ENCODE data around the gene KCNJ5. TPM values are rescaled to one million over a fixed set of nuclear protein-coding genes. Genes with fewer than 3 reads are reported as not detected.
"Not testable (repeated sequence)": the region's sequence is repeated elsewhere in the genome, so short reads cannot be mapped to it uniquely, and the experiment has no call there.

KCNJ5 gene
- polyA plus RNA-seq, 1 experiment = not detected

- no peak for DNase-seq (ENCODE audit: low read depth)
- H3K27me3 ChIP-seq (ENCODE audit: control insufficient read depth, insufficient read depth, low read length) = peaks cover 4% of the 10 kb centered on the region
Observed at GRCh38 chr11:128915149-128915521, 24.0 kb downstream of the KCNJ5 start.

GRCh38 chr11:128916037-128916572, 24.9 kb downstream of the KCNJ5 start:
- CTCF ChIA-PET = interaction anchor here (3.7 kb wide), 1 partner anchor 9 kb away, joined by 14 read pairs; no protein-coding TSS in a partner anchor
- no peak for TF ChIP-seq CTCF (IDR thresholded peaks at IDR 0.05; ENCODE audit: insufficient read depth, low read depth, low read length)
- POLR2A ChIA-PET = no interaction called here
- DNase-seq (ENCODE audit: low read depth) = no peak
- Histone ChIP-seq H3K36me3 (ENCODE audit: control insufficient read depth, insufficient read depth, low read length) (no peaks in the 10 kb centered on the region), H3K4me3 (ENCODE audit: low read depth, low read length) (no peak overlapping the region), H3K27me3 (ENCODE audit: control insufficient read depth, insufficient read depth, low read length) (peaks cover 4% of the 10 kb centered on the region)

More at GRCh38 chr11:128915149-128915521, 24.0 kb downstream of the KCNJ5 start:
- Histone ChIP-seq H3K36me3 (ENCODE audit: control insufficient read depth, insufficient read depth, low read length) (no peaks in the 10 kb centered on the region), H3K4me3 (ENCODE audit: low read depth, low read length) (no peak overlapping the region)
- POLR2A ChIA-PET = no interaction called here
- no peak for TF ChIP-seq CTCF (IDR thresholded peaks at IDR 0.05; ENCODE audit: insufficient read depth, low read depth, low read length)
- CTCF ChIA-PET = interaction anchor here (0.7 to 3.9 kb wide), 2 partner anchors 21 to 30 kb away, joined by 3 to 14 read pairs; no protein-coding TSS in a partner anchor

- DNase-seq (ENCODE audit: low read depth) = no peak
- TF ChIP-seq CTCF (IDR thresholded peaks at IDR 0.05; ENCODE audit: insufficient read depth, low read depth, low read length) = no peak
- Histone ChIP-seq H3K36me3 (ENCODE audit: control insufficient read depth, insufficient read depth, low read length) (no peaks in the 10 kb centered on the region), H3K27me3 (ENCODE audit: control insufficient read depth, insufficient read depth, low read length) (peaks cover 4% of the 10 kb centered on the region), H3K4me3 (ENCODE audit: low read depth, low read length) (no peak overlapping the region)
- CTCF ChIA-PET = interaction anchor here (0.9 to 3.7 kb wide), 2 partner anchors 10 to 32 kb away, joined by 3 to 14 read pairs; no protein-coding TSS in a partner anchor
- POLR2A ChIA-PET = no interaction called here
Observed at GRCh38 chr11:128916681-128917080, 25.5 kb downstream of the KCNJ5 start.

DNA sequence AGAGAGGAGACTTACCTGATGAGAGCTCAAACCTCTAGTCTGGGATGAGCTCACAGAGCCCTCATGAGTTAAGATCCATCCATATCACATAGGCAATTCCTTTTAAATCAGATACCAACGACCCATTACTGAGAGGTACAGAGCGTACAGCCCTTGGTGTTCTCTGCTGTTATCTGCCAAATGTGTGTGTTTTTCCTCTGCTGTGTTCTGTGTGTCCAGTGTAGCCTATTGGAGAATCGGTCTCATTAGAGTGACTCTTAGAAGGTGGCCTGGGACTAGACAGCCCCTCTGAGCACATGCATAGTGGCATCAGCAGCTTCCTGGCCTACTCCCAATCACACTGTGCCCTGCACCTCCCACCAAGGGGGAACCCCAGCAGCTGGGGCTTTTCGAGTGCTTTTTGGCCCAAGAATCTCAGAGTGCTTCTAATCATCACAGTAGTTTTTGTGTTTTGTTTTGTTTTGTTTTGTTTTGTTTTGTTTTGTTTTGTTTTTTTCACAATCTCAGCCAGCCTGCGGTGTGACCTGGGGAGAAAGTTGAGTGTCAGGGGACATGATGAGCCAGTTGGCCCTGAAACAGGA, 26.1 kb downstream of the KCNJ5 start:
- no peak for DNase-seq (ENCODE audit: low read depth)
- no peak overlapping the region for H3K4me3 ChIP-seq (ENCODE audit: low read depth, low read length)
- H3K36me3 ChIP-seq (ENCODE audit: control insufficient read depth, insufficient read depth, low read length) = no peaks in the 10 kb centered on the region
- ChIA-PET CTCF (interaction anchor here (0.7 to 3.7 kb wide), 3 partner anchors 10 to 729 kb away, joined by 3 to 14 read pairs (median 3); no protein-coding TSS in a partner anchor), POLR2A (no interaction called here)
- no peak for TF ChIP-seq CTCF (IDR thresholded peaks at IDR 0.05; ENCODE audit: insufficient read depth, low read depth, low read length)
- peaks cover 4% of the 10 kb centered on the region for H3K27me3 ChIP-seq (ENCODE audit: control insufficient read depth, insufficient read depth, low read length)

GRCh38 chr11:128919216-128919615, 28.1 kb downstream of the KCNJ5 start:
- no peaks in the 10 kb centered on the region for H3K36me3 ChIP-seq (ENCODE audit: control insufficient read depth, insufficient read depth, low read length)
- no peak for TF ChIP-seq CTCF (IDR thresholded peaks at IDR 0.05; ENCODE audit: insufficient read depth, low read depth, low read length)
- no peak overlapping the region for H3K4me3 ChIP-seq (ENCODE audit: low read depth, low read length)
- ChIA-PET POLR2A (no interaction called here), CTCF (interaction anchor here (1.2 to 3.7 kb wide), 5 partner anchors 10 to 38 kb away, joined by 4 to 14 read pairs (median 4); no protein-coding TSS in a partner anchor)
- DNase-seq (ENCODE audit: low read depth) = no peak
- peaks cover 2% of the 10 kb centered on the region for H3K27me3 ChIP-seq (ENCODE audit: control insufficient read depth, insufficient read depth, low read length)

- H3K36me3 ChIP-seq (ENCODE audit: control insufficient read depth, insufficient read depth, low read length); DNase-seq (ENCODE audit: low read depth); POLR2A ChIA-PET; H3K27me3 ChIP-seq (ENCODE audit: control insufficient read depth, insufficient read depth, low read length); H3K4me3 ChIP-seq (ENCODE audit: low read depth, low read length): not testable (repeated sequence)
- CTCF ChIA-PET = interaction anchor here (1.2 to 3.7 kb wide), 3 partner anchors 13 to 37 kb away, joined by 4 to 14 read pairs (median 5); no protein-coding TSS in a partner anchor
Observed at GRCh38 chr11:128919635-128920034, 28.5 kb downstream of the KCNJ5 start.

All from BJ (cell line).